HG03432 (cell line): ENCODE data around the gene PEX16.

Experiments
- ATAC-seq: cut with Tn5 transposase; IDR thresholded peaks from one replicate; pipeline ENCODE4 v1.9.1; 2021; ENCODE audit warnings: mild to moderate bottlenecking, moderate library complexity; ENCODE audit not compliant: unreplicated experiment

Gene PEX16

GRCh38 chr11:45931739-45932138, 14.1 kb upstream of the PEX16 start:
- ATAC-seq, result no peak

GRCh38 chr11:45930951-45931570, 13.4 kb upstream of the PEX16 start:
- ATAC-seq, result no peak

- ATAC-seq, result peak; percentile 93
Measured at GRCh38 chr11:45930031-45930794, 12.5 kb upstream of the PEX16 start.

DNA sequence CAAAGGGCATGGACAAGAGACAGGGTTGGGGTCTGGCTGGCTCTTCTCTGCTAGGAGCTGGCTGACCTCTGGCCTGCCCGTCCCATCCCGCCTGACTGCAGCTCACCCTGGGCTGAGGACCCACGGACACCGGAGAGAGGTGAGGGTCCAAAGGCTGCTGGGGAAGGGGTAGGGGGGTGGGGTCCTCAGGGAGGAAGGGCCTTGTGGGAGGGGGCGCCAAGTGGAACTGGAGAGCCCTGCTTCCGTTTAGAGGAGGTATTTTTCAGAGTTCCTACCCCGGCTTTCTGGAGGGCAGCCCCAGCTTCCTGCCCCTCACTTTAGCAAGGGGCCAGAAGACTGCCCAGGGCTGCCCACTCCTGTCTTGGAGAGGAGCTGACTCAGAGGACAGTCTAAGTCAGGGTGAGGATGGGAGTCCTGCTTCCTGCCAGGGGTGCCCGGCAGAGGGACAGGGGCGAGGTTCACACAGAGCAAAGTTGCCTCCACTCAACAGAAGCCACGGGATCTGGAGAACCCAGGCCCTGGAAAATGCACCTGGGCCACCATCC, 11.9 kb upstream of the PEX16 start:
- ATAC-seq, result no peak

- ATAC-seq, result no peak
Measured at GRCh38 chr11:45928535-45929215, 11.0 kb upstream of the PEX16 start.

- ATAC-seq, result no peak
Measured at GRCh38 chr11:45927684-45928413, 10.2 kb upstream of the PEX16 start.

DNA sequence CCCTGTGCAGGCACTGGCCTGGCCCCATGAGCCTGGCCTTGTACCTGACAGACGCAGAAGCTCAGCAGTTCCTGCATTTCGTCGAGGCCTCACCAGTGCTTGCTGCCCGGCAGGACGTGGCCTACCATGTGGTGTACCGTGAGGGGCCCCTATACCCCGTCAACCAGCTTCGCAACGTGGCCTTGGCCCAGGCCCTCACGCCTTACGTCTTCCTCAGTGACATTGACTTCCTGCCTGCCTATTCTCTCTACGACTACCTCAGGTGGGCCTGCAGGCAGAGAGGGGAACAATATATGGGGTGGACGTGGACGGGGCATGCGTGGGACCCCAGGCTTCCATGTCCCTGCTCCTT, 9.6 kb upstream of the PEX16 start:
- ATAC-seq, result no peak

DNA sequence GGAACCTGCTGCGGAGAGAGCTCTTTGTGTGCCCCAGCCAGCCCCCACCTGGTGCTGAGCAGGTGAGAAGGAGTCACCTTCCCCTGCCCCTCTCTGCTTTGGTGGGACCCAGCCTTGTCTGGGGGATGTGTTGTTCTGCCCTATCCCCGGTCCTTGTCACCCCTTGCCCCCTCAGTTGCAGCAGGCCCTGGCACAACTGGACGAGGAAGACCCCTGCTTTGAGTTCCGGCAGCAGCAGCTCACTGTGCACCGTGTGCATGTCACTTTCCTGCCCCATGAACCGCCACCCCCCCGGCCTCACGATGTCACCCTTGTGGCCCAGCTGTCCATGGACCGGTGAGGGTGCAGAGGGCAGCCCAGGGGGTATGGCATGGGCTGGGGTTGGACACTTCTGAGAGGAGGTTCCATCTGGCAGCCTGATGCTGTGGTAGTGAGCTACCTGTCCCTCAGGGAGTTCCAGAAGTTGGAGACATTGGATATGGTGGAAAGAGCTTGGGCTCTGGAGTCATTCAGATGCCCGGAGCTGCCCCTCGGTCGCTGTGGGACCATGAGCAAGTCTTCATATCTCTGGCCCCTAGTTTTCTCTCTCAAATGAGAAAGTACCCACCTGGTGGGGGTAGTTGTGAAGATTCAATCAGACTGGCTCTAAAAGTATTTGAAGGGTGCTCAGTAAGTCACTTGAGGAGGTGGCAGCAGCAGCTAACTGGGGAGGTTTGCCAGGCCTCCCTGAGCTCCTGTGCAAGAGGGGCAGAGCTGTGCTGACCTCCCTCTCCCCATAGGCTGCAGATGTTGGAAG, 9.1 kb upstream of the PEX16 start:
- ATAC-seq, result no peak

- ATAC-seq, result no peak
Measured at GRCh38 chr11:45926001-45926401, 8.3 kb upstream of the PEX16 start.

GRCh38 chr11:45925550-45925949, 7.9 kb upstream of the PEX16 start:
- ATAC-seq, result no peak

- ATAC-seq, result no peak
Measured at GRCh38 chr11:45924927-45925326, 7.2 kb upstream of the PEX16 start.

- no peak for ATAC-seq
Measured at GRCh38 chr11:45924036-45924915, 6.6 kb upstream of the PEX16 start.

- no peak for ATAC-seq
Measured at GRCh38 chr11:45922425-45923082, 4.9 kb upstream of the PEX16 start, which contains the start of gene LARGE2. Gene LARGE2, plus strand, starts transcription at chr11:45922656. Its CDS starts 227 bp downstream, at chr11:45922883.

GRCh38 chr11:45921561-45922424, 4.1 kb upstream of the PEX16 start:
- ATAC-seq, result no peak

DNA sequence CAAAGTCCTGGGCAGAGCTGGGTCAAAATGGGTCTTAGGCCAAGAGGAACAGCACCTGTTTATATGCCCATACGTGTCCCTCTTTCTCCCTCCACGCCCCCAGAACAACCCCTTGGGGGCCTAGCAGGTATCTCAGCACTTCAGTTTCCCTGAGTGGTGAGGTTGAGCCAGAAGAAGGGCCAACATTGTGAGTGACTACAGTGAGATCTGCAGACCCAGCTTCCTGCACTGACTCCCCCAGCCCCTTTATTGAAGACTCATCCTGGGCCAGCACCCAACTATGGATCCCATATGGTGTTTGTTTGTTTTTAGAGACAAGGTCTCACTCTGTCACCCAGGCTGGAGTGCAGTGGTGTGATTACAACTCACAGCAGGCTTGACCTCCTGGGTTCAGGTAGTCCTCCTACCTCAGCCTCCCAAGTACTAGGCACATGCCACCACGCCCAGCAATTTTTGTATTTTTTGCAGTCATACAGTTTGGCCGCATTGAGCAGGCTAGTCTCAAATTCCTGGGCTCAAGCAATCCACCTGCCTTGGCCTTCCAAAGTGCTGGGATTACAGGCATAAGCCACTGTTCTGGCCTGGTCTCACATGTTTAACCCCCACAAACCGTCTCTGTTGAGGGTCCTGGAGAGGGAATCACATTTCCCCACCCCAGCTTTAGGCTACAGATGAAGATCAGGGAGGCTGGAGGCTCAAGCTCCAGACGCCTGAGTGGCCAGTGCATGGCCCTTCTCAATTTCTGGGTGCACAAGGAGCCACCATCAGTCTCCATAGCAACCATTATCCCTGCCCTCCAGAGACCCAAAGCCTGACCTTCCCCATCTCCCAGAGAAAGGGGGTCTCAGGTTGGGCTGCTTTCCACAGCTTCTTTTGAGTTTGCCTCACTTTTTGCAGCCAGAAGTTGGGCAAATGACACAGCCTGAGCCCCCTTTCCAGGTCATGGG, 3.1 kb upstream of the PEX16 start:
- ATAC-seq, result no peak

- ATAC-seq, result no peak
Measured at GRCh38 chr11:45919806-45920530, 2.3 kb upstream of the PEX16 start.
